ENCODE results near the gene NMNAT3. TPM values are rescaled to one million over a fixed set of nuclear protein-coding genes. Genes with fewer than 3 reads are reported as not detected.

Gene NMNAT3
- polyA plus RNA-seq, 1 of the 3 experiments (the other 2 are of a cell fraction): not detected

DNA sequence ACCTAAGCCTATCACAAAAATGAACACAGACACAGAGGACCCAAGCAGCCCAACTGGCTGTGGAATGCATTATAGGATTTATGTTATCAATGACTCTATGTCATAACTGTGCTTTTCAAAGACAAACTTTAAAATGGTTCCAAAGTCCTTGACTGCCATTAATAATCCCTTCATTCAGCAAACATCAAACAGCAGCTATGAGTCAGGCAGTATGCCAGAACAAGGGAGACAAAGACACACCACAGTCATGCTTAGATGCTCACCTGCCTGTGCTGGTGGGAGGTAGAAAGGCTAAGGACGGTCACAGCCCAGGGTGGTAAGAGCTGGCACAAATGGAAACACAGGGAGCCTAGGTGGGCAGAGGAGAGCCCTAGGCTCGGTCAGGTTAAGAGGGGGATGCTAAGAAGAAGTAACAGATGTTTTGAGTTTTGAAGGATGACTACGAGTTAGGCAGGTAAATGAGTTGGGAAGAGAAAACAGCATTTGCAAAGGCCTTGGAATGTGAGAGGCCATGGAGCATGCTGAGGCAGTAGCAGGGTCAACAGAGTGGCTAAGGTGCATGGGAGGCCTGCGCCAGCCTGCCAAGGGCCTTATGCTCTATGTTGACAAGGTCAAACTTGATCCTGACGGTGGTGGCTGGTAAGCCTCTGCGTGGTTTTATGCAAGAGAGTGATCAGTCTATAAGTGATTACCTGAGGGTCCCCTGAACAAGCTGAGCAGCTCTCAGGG, 23.0 kb downstream of the NMNAT3 start:
- Histone ChIP-seq H2AFZ (ENCODE audit: low read depth) (no peak overlapping the region), H3K27me3 (ENCODE audit: insufficient read depth) (no peaks in the 10 kb centered on the region), H3K9ac (no peak overlapping the region), H3K36me3 (replicated peaks in 1 of 2; ENCODE audit: control insufficient read depth in 1 of 2, insufficient read depth in 2 of 2, low read length in 1 of 2) (no peaks in the 10 kb centered on the region), H3K4me2 (no peak overlapping the region), H3K79me2 (ENCODE audit: insufficient read depth) (no peaks in the 10 kb centered on the region), H3K9me3 (no peaks in the 10 kb centered on the region), H3K4me1 (ENCODE audit: control insufficient read depth in 1 of 2, insufficient read depth in 2 of 2, low read depth in 1 of 2, low read length in 1 of 2) (no peaks in the 10 kb centered on the region), H3F3A (replicated peaks; ENCODE audit: insufficient read depth) (no peaks in the 10 kb centered on the region), H4K20me1 (ENCODE audit: insufficient read depth) (no peaks in the 10 kb centered on the region), H3K9me2 (no peaks in the 10 kb centered on the region), H3K27ac (ENCODE audit: low read depth in 2 of 2, low read length in 1 of 2) (no peak overlapping the region), H3K4me3 (ENCODE audit: low read depth in 2 of 2, low read length in 1 of 2) (no peak overlapping the region)
- 26% methylated on average over 6 of the region's 6 CpGs for WGBS (ENCODE audit: low lambda C conversion rate)
- POLR2A ChIA-PET: no interaction called here
- CTCF ChIA-PET: no interaction called here
- no peak for TF ChIP-seq USF2 (IDR thresholded peaks at IDR 0.05; ENCODE audit: borderline replicate concordance, low read depth, low read length)
- DNase-seq: no peak

DNA sequence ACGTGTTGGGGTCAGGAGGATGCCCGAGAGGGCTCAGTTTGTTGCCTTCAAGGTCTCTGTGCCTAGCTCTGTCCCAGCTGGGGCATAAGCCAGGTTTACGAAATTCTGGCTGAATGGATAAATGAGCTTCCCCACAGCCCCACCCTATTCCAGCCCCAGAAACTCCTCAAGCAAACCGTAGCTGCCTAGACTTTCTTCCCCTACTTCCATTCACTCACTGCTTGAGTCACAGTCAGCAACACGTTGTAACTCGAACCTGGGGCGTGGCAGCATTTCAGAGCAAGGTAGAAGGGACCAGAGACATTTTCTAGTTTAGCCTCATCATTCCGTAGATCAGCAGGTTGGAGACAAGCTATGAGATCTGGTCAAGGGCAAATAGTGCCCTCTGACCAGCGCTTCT, 24.2 kb downstream of the NMNAT3 start:
- ChIA-PET POLR2A (no interaction called here), CTCF (no interaction called here)
- 18% methylated on average over 8 of the region's 9 CpGs for WGBS (ENCODE audit: low lambda C conversion rate)
- no peaks in the 10 kb centered on the region for H3K9me3 ChIP-seq
- no peaks in the 10 kb centered on the region for H3K36me3 ChIP-seq (replicated peaks in 1 of 2; ENCODE audit: control insufficient read depth in 1 of 2, insufficient read depth in 2 of 2, low read length in 1 of 2)
- no peak for DNase-seq
- no peak overlapping the region for H3K4me3 ChIP-seq (ENCODE audit: low read depth in 2 of 2, low read length in 1 of 2)
- no peak overlapping the region for H3K9ac ChIP-seq
- H3F3A ChIP-seq (replicated peaks; ENCODE audit: insufficient read depth): no peaks in the 10 kb centered on the region
- no peak overlapping the region for H2AFZ ChIP-seq (ENCODE audit: low read depth)
- H3K4me1 ChIP-seq (ENCODE audit: control insufficient read depth in 1 of 2, insufficient read depth in 2 of 2, low read depth in 1 of 2, low read length in 1 of 2): no peaks in the 10 kb centered on the region
- H3K27ac ChIP-seq (ENCODE audit: low read depth in 2 of 2, low read length in 1 of 2): no peak overlapping the region
- no peak overlapping the region for H3K4me2 ChIP-seq
- no peaks in the 10 kb centered on the region for H4K20me1 ChIP-seq (ENCODE audit: insufficient read depth)
- TF ChIP-seq TAF1 (IDR thresholded peaks at IDR 0.05; ENCODE audit: borderline replicate concordance, low read depth, low read length) (no peak), MEF2A (IDR thresholded peaks at IDR 0.05; ENCODE audit: borderline replicate concordance, low read depth) (no peak), RAD21 (IDR thresholded peaks at IDR 0.05; ENCODE audit: low read length) (no peak), RXRA (IDR thresholded peaks at IDR 0.05; ENCODE audit: borderline replicate concordance, low read depth) (no peak), JUND (IDR thresholded peaks at IDR 0.05) (no peak), MXI1 (IDR thresholded peaks at IDR 0.05; ENCODE audit: low read depth, low read length) (no peak), SMC3 (IDR thresholded peaks at IDR 0.05; ENCODE audit: low read depth, low read length) (no peak), ELF1 (IDR thresholded peaks at IDR 0.05) (no peak), EZH2phosphoT487 (IDR thresholded peaks at IDR 0.05; ENCODE audit: borderline replicate concordance, low read depth) (no peak), ZBTB33 (IDR thresholded peaks at IDR 0.05; ENCODE audit: borderline replicate concordance, low read depth) (no peak), REST (IDR thresholded peaks at IDR 0.05; ENCODE audit: low read depth, low read length) (no peak), NRF1 (IDR thresholded peaks at IDR 0.05; ENCODE audit: low read depth, low read length) (no peak), FOSL2 (IDR thresholded peaks at IDR 0.05; ENCODE audit: borderline replicate concordance, low read depth) (no peak)
- TF ChIP-seq, protein P1, sequence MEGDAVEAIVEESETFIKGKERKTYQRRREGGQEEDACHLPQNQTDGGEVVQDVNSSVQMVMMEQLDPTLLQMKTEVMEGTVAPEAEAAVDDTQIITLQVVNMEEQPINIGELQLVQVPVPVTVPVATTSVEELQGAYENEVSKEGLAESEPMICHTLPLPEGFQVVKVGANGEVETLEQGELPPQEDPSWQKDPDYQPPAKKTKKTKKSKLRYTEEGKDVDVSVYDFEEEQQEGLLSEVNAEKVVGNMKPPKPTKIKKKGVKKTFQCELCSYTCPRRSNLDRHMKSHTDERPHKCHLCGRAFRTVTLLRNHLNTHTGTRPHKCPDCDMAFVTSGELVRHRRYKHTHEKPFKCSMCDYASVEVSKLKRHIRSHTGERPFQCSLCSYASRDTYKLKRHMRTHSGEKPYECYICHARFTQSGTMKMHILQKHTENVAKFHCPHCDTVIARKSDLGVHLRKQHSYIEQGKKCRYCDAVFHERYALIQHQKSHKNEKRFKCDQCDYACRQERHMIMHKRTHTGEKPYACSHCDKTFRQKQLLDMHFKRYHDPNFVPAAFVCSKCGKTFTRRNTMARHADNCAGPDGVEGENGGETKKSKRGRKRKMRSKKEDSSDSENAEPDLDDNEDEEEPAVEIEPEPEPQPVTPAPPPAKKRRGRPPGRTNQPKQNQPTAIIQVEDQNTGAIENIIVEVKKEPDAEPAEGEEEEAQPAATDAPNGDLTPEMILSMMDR (IDR thresholded peaks at IDR 0.05): no peak
- TF ChIP-seq, protein P2, sequence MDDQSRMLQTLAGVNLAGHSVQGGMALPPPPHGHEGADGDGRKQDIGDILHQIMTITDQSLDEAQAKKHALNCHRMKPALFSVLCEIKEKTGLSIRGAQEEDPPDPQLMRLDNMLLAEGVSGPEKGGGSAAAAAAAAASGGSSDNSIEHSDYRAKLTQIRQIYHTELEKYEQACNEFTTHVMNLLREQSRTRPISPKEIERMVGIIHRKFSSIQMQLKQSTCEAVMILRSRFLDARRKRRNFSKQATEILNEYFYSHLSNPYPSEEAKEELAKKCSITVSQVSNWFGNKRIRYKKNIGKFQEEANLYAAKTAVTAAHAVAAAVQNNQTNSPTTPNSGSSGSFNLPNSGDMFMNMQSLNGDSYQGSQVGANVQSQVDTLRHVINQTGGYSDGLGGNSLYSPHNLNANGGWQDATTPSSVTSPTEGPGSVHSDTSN (IDR thresholded peaks at IDR 0.05): no peak
- TF ChIP-seq, protein P3, sequence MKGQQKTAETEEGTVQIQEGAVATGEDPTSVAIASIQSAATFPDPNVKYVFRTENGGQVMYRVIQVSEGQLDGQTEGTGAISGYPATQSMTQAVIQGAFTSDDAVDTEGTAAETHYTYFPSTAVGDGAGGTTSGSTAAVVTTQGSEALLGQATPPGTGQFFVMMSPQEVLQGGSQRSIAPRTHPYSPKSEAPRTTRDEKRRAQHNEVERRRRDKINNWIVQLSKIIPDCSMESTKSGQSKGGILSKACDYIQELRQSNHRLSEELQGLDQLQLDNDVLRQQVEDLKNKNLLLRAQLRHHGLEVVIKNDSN (IDR thresholded peaks at IDR 0.05; ENCODE audit: borderline replicate concordance, low read depth): no peak
- no peaks in the 10 kb centered on the region for H3K9me2 ChIP-seq
- H3K79me2 ChIP-seq (ENCODE audit: insufficient read depth): no peaks in the 10 kb centered on the region
- H3K27me3 ChIP-seq (ENCODE audit: insufficient read depth): no peaks in the 10 kb centered on the region
